ENCODE data around the gene SERTM2.

SERTM2 gene

GRCh38 chrX:111561851-111562250 is 50.4 kb downstream of the SERTM2 start:
- DNase-seq = no peak

GRCh38 chrX:111567542-111568255 is 56.3 kb downstream of the SERTM2 start:
- no peak for DNase-seq

GRCh38 chrX:111568354-111568753 is 56.9 kb downstream of the SERTM2 start:
- DNase-seq = no peak

GRCh38 chrX:111568817-111569216 is 57.4 kb downstream of the SERTM2 start:
- DNase-seq = no peak
